GM19025 (cell line): Measurements from ENCODE around the gene EIF4G3.
"Not testable (repeated sequence)": the region's sequence is repeated elsewhere in the genome, so short reads cannot be mapped to it uniquely, and the experiment has no call there.

Source experiments
- ATAC-seq: cut with Tn5 transposase; IDR thresholded peaks from one replicate; pipeline ENCODE4 v1.9.1; 2021; ENCODE audit warnings: mild to moderate bottlenecking, low read depth, moderate library complexity; ENCODE audit not compliant: unreplicated experiment

The EIF4G3 gene

DNA sequence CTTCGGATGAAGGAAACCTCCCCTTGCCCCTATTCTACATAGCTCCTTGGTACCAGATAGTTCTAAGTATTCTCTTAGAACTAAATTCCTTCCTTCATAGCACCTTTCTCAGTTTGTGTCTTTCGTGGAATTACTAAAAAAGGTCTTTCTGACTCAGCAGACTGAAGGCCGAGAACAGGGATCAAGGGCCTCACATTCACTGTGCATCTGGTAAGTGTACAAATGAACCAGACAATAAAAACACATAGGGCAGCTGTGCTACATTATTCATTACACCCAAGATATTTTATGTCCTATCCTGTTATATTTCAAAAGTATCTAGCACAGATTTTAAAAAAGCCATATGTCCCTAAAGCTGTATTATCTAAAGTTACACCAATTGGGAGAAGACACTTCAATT is 326.7 kb downstream of the EIF4G3 start:
- ATAC-seq: no peak

GRCh38 chr1:20849100-20849499 is 327.6 kb downstream of the EIF4G3 start:
- ATAC-seq: no peak

- no peak for ATAC-seq
These were observed 328.5 kb downstream of the EIF4G3 start for GRCh38 chr1:20848162-20848561.

GRCh38 chr1:20847611-20848080 is 329.1 kb downstream of the EIF4G3 start:
- no peak for ATAC-seq

DNA sequence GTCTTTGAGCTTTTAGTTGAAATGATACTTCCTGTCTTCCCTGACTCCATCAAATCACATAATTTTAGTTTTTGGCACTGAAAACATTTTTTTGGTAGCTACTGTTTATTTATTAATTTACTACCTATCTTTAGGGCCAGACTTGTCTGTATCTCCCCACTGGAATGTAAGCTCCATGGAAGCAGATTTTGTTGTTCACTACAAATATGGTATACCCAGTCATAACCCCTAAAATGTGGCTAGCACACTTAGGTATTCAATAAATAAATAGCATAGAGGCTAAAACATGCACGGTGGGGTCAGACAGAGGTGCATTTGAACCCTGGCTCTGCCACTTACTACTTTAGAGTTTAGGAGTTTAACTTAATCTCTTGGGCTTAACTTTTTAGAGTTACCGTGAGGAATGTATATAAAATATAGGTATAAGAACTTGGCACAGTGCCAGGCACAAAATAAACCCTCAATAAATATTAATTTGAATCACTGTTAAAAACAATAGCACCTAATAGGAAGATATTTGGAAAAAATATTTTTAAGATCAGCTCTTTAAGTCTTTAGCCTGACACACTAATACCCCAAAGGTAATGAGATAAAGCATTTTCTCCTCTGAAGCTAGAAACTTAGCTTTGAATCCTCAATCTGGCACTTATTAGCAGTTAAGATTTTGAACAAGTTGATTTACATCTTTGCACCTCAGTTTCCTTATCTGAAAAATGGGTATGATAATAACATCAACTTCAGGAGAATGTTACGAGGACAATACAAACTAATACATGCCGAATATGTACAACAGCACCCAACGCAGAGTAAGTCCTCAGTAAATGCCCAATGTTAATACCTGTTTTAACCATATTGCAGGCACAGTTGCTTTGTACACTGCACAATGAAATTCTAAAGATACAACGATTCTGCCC is 330.0 kb downstream of the EIF4G3 start:
- no peak for ATAC-seq

DNA sequence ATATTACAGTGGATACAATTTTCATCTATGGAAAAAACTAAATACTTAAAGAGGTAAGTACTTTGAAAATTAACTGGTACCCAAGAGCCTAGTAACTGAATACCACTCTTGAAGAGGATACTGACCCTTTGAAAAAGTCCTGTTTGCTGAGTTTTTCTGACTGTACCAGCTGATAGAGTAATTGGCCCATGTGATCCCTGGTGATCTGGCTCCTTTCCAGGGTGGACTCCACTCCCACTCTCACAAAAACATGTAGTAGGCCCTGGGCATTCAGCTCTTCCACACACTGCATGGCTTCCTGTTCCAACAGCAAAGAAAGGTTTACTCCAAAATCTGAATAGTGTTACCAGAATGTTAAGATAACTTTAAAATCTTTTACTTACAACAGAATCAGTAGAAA is 336.0 kb downstream of the EIF4G3 start:
- no peak for ATAC-seq

GRCh38 chr1:20837554-20838192 is 339.0 kb downstream of the EIF4G3 start:
- no peak for ATAC-seq

GRCh38 chr1:20836230-20836629 is 340.5 kb downstream of the EIF4G3 start:
- no peak for ATAC-seq

GRCh38 chr1:20834780-20835179 is 341.9 kb downstream of the EIF4G3 start:
- no peak for ATAC-seq

GRCh38 chr1:20834192-20834591 is 342.5 kb downstream of the EIF4G3 start:
- ATAC-seq: no peak

GRCh38 chr1:20830378-20830777 is 346.3 kb downstream of the EIF4G3 start:
- no peak for ATAC-seq

DNA sequence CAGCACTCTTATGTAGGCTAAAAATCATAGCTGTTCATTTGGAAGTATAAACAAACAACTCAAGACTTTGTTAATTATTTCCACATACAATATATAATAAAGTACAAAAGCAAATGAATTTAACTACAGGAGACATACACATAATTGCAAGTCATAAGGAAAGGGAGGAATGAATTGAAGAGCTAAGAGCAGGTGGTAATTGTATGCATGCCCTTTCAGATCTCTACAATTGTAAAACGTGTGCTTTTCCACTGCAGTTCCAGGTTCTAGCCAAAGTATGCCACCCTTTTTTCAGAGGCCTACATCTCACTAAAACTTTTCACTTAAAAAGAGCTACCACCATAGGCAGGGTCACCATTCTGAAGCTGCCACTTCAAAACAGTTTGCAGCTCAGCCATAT is 346.8 kb downstream of the EIF4G3 start:
- no peak for ATAC-seq

GRCh38 chr1:20829531-20829930 is 347.2 kb downstream of the EIF4G3 start:
- ATAC-seq: no peak

DNA sequence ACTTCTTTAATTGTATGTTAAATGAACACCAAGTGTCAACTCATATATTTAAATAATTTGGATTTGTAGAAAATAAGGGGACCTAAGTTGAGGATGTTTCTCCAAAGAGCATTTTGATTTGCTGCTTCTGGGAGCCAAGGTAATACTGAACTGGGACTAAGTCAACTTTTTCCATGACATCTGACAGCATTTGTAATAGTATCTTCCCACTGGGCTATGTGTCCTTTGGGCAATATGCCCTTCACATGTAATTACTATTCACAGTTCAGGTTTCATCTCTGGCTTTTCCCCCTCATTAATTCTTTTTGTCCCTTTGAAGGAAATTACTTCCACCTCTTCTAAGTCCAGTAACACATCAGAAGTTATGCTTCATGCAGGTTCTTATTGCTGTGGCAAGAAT is 352.9 kb downstream of the EIF4G3 start:
- ATAC-seq: no peak

DNA sequence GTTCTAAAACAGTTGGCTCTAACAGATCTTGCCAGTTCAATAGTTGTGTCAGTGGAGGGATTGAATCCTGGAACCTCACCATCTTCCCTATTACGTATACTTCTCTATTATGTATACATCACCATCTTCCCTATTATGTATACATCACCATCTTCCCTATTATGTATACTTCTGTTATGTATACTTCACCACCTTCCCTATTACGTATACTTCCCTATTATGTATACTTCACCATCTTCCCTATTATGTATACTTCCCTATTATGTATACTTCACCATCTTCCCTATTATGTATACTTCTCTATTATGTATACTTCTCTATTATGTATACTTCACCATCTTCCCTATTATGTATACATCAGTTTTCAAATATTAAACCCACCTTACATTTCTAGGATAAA is 355.2 kb downstream of the EIF4G3 start:
- ATAC-seq: no peak

DNA sequence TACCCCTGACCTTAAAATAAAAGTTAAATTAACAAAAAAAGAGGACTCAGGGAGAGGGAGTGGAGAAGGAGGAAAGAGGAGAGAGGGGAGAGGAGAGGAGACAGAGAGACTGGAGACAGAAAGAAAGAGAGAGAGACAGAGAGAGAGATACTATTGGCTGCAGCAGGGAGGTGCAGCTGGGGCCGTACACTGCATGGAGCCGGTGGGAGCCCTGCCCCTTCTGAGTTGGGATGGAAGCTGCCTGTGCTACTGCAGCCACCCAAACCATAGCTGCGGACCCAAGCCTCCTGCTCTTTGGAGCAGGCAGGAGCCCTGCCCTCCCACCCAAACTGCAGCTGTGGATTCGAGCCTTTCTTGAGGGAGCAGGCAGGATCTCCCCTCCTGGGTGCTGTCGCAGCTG is 356.9 kb downstream of the EIF4G3 start:
- no peak for ATAC-seq

DNA sequence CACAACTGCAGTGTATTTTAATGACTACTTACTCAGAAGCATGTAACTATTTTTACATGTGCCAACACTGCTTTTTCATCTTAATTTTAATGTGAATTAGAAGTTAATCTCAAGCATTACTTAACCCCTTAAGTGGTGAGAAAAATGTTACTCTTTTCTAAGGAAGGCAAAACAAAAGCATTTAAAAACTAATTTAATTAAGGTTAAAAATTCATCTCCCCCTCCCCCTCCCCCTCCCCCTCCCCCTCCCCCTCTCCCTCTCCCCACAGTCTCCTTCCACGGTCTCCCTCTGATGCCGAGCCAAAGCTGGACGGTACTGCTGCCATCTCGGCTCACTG is 362.2 kb downstream of the EIF4G3 start:
- no peak for ATAC-seq

- no peak for ATAC-seq
These were observed 364.8 kb downstream of the EIF4G3 start for GRCh38 chr1:20811916-20812315.

DNA sequence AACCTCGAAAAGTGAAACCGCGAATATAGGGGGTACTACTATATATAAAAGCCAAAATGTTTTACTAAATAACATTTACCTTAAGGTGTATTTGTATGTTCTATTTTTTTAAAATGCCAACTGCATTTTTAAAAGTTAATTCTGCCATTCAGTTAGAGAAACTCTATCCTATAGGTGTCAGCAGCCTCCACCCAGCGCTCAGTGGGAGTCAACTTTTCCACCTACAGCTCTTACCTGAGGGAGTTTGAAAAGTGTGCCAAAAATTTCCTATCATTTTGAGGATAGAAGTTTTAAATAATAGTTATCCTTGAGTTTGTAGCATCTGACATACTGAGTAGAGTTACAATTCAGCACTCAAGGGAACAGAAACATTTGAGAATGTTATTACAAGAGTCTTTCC is 383.5 kb downstream of the EIF4G3 start:
- no peak for ATAC-seq

GRCh38 chr1:20792196-20792595 is 384.5 kb downstream of the EIF4G3 start:
- ATAC-seq: no peak

DNA sequence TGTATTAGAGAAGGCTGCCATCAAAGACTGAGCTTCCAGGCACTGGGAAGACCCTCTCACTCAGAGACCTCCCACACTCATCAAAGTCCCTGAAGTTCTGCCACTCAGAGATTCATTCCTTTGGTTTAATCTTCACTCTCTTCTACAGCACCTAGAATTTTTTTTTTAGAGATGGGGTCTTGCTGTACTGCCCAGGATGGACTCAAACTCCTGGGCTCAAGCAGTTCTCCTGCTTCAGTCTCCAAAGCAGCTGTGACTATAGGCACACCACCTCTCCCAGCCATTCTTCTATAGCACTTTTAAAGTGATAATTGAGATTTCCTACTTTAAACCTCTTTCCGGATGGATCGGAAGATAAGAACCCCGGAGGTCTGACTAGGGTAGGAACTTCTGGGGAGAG is 385.9 kb downstream of the EIF4G3 start:
- ATAC-seq: no peak

GRCh38 chr1:20789598-20789997 is 387.1 kb downstream of the EIF4G3 start:
- not testable (repeated sequence) for ATAC-seq
